H1 (cell line): ENCODE data around the gene STAT4. TPM values are rescaled to one million over a fixed set of nuclear protein-coding genes. Genes with fewer than 3 reads are reported as not detected.

ENCODE experiments used
- CTCF ChIA-PET: fragments of 300-600 bp; sonication (Branson Sonifier 250); formaldehyde crosslinking; loops from one replicate; lab custom pipeline; 2021; ENCODE audit not compliant: partially characterized antibody; lab: Charles Lee
- POLR2A ChIA-PET: fragments of 300-600 bp; sonication (Branson Sonifier 250); formaldehyde crosslinking; loops from one replicate; lab custom pipeline; 2021; ENCODE audit warnings: inconsistent platforms; ENCODE audit not compliant: partially characterized antibody; lab: Charles Lee
- DNase-seq, 2 experiments: peaks; one replicate each; pipeline versions ENCODE4 v3.0.0 to v3.0.0-alpha.2; 2010 to 2022; ENCODE audit warnings: low spot score in 2 of 2, low read depth in 1 of 2, mixed read lengths in 1 of 2
- FAIRE-seq: peaks from 2 replicates; lab custom pipeline; 2011; peaks lifted over from hg19 to GRCh38; lab: Jason Lieb, UNC
- H2AFZ ChIP-seq: 2 replicates; pipeline ENCODE4 v1.8.1; 2012; ENCODE audit warnings: low read length, inconsistent platforms
- H2AK5ac ChIP-seq: 2 replicates; pipeline ENCODE4 v1.6.1; 2013; ENCODE audit warnings: low read depth, low read length
- H2BK120ac ChIP-seq: replicated peaks from 2 replicates; pipeline ENCODE3; 2013; ENCODE audit warnings: low read depth, low read length, inconsistent platforms
- H2BK12ac ChIP-seq: 2 replicates; pipeline ENCODE4 v1.6.1; 2013; ENCODE audit warnings: low read depth, low read length
- H2BK15ac ChIP-seq: 2 replicates; pipeline ENCODE4 v1.6.1; 2013; ENCODE audit warnings: low read length
- H2BK20ac ChIP-seq: 2 replicates; pipeline ENCODE4 v1.6.1; 2013; ENCODE audit warnings: low read length
- H2BK5ac ChIP-seq: 2 replicates; pipeline ENCODE4 v1.6.1; 2013; ENCODE audit warnings: low read depth, low read length
- H3K14ac ChIP-seq: 2 replicates; pipeline ENCODE4 v1.6.1; 2013; ENCODE audit warnings: inconsistent platforms; ENCODE audit not compliant: insufficient read length
- H3K18ac ChIP-seq: 2 replicates; pipeline ENCODE4 v1.6.1; 2013; ENCODE audit warnings: low read length; ENCODE audit errors: extremely low read depth
- H3K23ac ChIP-seq: 2 replicates; pipeline ENCODE4 v1.6.1; 2013; ENCODE audit warnings: inconsistent platforms; ENCODE audit not compliant: insufficient read length
- H3K23me2 ChIP-seq: 2 replicates; pipeline ENCODE4 v1.6.1; 2013; ENCODE audit warnings: low read depth, low read length
- H3K27ac ChIP-seq: 2 replicates; pipeline ENCODE4 v1.6.1; 2011; ENCODE audit warnings: low read depth, low read length, inconsistent platforms
- H3K27me3 ChIP-seq, 4 experiments: replicated peaks in 1 of 4; 1 replicate in 1 of 4; 2 replicates in 3 of 4; pipeline versions ENCODE4 v1.6.1 to v1.8.1; 2011 to 2013; ENCODE audit warnings: low read length in 3 of 4, mild to moderate bottlenecking in 3 of 4, inconsistent platforms in 2 of 4, mixed read lengths in 2 of 4, moderate library complexity in 1 of 4; ENCODE audit not compliant: control insufficient read depth in 3 of 4, insufficient read depth in 3 of 4; ENCODE audit errors: extremely low read depth in 1 of 4
- H3K36me3 ChIP-seq, 4 experiments: 2 replicates each; pipeline versions ENCODE4 v1.6.1 to v1.8.1; 2011 to 2013; ENCODE audit warnings: mild to moderate bottlenecking in 4 of 4, low read length in 3 of 4, moderate library complexity in 2 of 4, control low read depth in 1 of 4, inconsistent platforms in 1 of 4; ENCODE audit not compliant: insufficient read depth in 4 of 4, control insufficient read depth in 2 of 4
- H3K4ac ChIP-seq: replicated peaks from 2 replicates; pipeline ENCODE3; 2013; ENCODE audit warnings: low read length, low read depth, mixed read lengths, inconsistent platforms; ENCODE audit not compliant: insufficient read length
- H3K4me1 ChIP-seq, 4 experiments: replicated peaks in 1 of 4; 1 replicate in 1 of 4; 2 replicates in 3 of 4; pipeline versions ENCODE4 v1.6.1 to v1.8.1; 2011 to 2013; ENCODE audit warnings: low read length in 3 of 4, inconsistent platforms in 2 of 4, mixed read lengths in 1 of 4; ENCODE audit not compliant: insufficient read depth in 4 of 4, control insufficient read depth in 3 of 4
- H3K4me2 ChIP-seq, 2 experiments: 2 replicates each; pipeline versions ENCODE4 v1.6.1 to v1.8.1; 2011 to 2013; ENCODE audit warnings: low read depth in 2 of 2, low read length in 2 of 2, control low read depth in 1 of 2, inconsistent platforms in 1 of 2, mild to moderate bottlenecking in 1 of 2; ENCODE audit not compliant: insufficient read depth in 1 of 2
- H3K4me3 ChIP-seq, 4 experiments: fragments of 200-600, 300-600 bp in 1 of 4; sonication (generic), shearing (Covaris generic), sonication (Bioruptor Twin) in 1 of 4; 2 replicates each; pipeline versions ENCODE4 v1.5.1 to v1.8.1; 2011 to 2016; ENCODE audit warnings: low read length in 4 of 4, low read depth in 3 of 4, control low read depth in 2 of 4, inconsistent platforms in 2 of 4, mild to moderate bottlenecking in 2 of 4, mixed read lengths in 1 of 4, moderate library complexity in 1 of 4; ENCODE audit not compliant: insufficient read depth in 2 of 4; ENCODE audit errors: extremely low read depth in 1 of 4
- H3K56ac ChIP-seq: replicated peaks from 2 replicates; pipeline ENCODE3; 2013; ENCODE audit warnings: low read depth, mild to moderate bottlenecking, mixed read lengths, low read length, inconsistent platforms; ENCODE audit not compliant: insufficient read length
- H3K79me1 ChIP-seq: 2 replicates; pipeline ENCODE4 v1.6.1; 2013; ENCODE audit warnings: low read depth, low read length, control low read depth
- H3K79me2 ChIP-seq, 2 experiments: 2 replicates each; pipeline versions ENCODE4 v1.6.1 to v1.8.1; 2012 to 2013; ENCODE audit warnings: low read length in 2 of 2, mild to moderate bottlenecking in 2 of 2, inconsistent platforms in 1 of 2; ENCODE audit not compliant: insufficient read depth in 2 of 2, control insufficient read depth in 1 of 2
- H3K9ac ChIP-seq, 4 experiments: replicated peaks in 1 of 4; 1 replicate in 1 of 4; 2 replicates in 3 of 4; pipeline versions ENCODE4 v1.6.1 to v1.8.1; 2011 to 2013; ENCODE audit warnings: low read depth in 3 of 4, low read length in 3 of 4, control low read depth in 2 of 4, mild to moderate bottlenecking in 2 of 4, moderate library complexity in 2 of 4, inconsistent platforms in 1 of 4; ENCODE audit errors: extremely low read depth in 1 of 4
- H3K9me3 ChIP-seq, 2 experiments: 2 replicates each; pipeline versions ENCODE4 v1.6.1 to v1.8.1; 2012 to 2013; ENCODE audit warnings: mild to moderate bottlenecking in 2 of 2, moderate library complexity in 2 of 2, control low read depth in 1 of 2, inconsistent platforms in 1 of 2, low read depth in 1 of 2, low read length in 1 of 2, mixed read lengths in 1 of 2; ENCODE audit not compliant: insufficient read depth in 2 of 2
- H4K20me1 ChIP-seq, 2 experiments: replicated peaks in 1 of 2; 2 replicates each; pipeline versions ENCODE3 to v1.8.1; 2011 to 2013; ENCODE audit warnings: inconsistent platforms in 2 of 2, low read length in 2 of 2, mild to moderate bottlenecking in 1 of 2; ENCODE audit not compliant: insufficient read depth in 2 of 2, control insufficient read depth in 1 of 2
- H4K5ac ChIP-seq: 2 replicates; pipeline ENCODE4 v1.6.1; 2013; ENCODE audit warnings: low read length, low read depth, mixed read lengths, inconsistent platforms; ENCODE audit not compliant: insufficient read length
- H4K8ac ChIP-seq: 2 replicates; pipeline ENCODE4 v1.8.0; 2013; ENCODE audit warnings: mild to moderate bottlenecking, moderate library complexity, low read length, inconsistent platforms; ENCODE audit not compliant: insufficient read depth; ENCODE audit errors: extremely low read depth
- H4K91ac ChIP-seq: replicated peaks from 2 replicates; pipeline ENCODE3; 2013; ENCODE audit warnings: low read length, mixed read lengths, inconsistent platforms; ENCODE audit not compliant: insufficient read length
- BRCA1 ChIP-seq: IDR thresholded peaks from 2 replicates; pipeline ENCODE4 v1.6.1; 2012; ENCODE audit warnings: low read depth, low read length, improper control_type of control experiment
- CTBP2 ChIP-seq: IDR thresholded peaks from 2 replicates; pipeline ENCODE4 v1.7.0; 2011; ENCODE audit warnings: borderline replicate concordance, mild to moderate bottlenecking, moderate library complexity, mixed read lengths, low read length; ENCODE audit not compliant: insufficient read depth, insufficient read length
- EGR1 ChIP-seq: IDR thresholded peaks from 2 replicates; pipeline ENCODE4 v1.6.1; 2011; ENCODE audit warnings: low read depth, low read length, borderline replicate concordance
- GTF2F1 ChIP-seq: IDR thresholded peaks from 2 replicates; pipeline ENCODE4 v1.6.1; 2012; ENCODE audit warnings: low read depth, low read length, improper control_type of control experiment, borderline replicate concordance
- HDAC2 ChIP-seq, 2 experiments: fragments of 300-600 bp in 1 of 2; sonication (generic) in 1 of 2; IDR thresholded peaks; 2 replicates each; pipeline ENCODE4 v1.6.1; 2011 to 2012; ENCODE audit warnings: low read depth in 2 of 2, low read length in 2 of 2, mild to moderate bottlenecking in 2 of 2, moderate library complexity in 2 of 2, borderline replicate concordance in 1 of 2, inconsistent platforms in 1 of 2
- JUN ChIP-seq: IDR thresholded peaks from 2 replicates; pipeline ENCODE4 v1.6.1; 2011; ENCODE audit warnings: low read depth, mild to moderate bottlenecking, improper control_type of control experiment, low read length
- MAFK ChIP-seq: IDR thresholded peaks from 2 replicates; pipeline ENCODE4 v1.6.1; 2012; ENCODE audit warnings: low read depth, mild to moderate bottlenecking, improper control_type of control experiment, low read length
- NANOG ChIP-seq: IDR thresholded peaks from 2 replicates; pipeline ENCODE4 v1.6.1; 2011; ENCODE audit warnings: low read length, low read depth, mild to moderate bottlenecking, inconsistent platforms; ENCODE audit not compliant: insufficient read depth, poor library complexity, severe bottlenecking
- POLR2A ChIP-seq, 2 experiments: IDR thresholded peaks; 1 replicate in 1 of 2; 2 replicates in 1 of 2; pipeline ENCODE4 v1.6.1; 2011; ENCODE audit warnings: low read depth in 2 of 2, low read length in 2 of 2, mild to moderate bottlenecking in 2 of 2; ENCODE audit errors: control extremely low read depth in 1 of 2
- POLR2AphosphoS5 ChIP-seq: IDR thresholded peaks from 2 replicates; pipeline ENCODE4 v1.6.1; 2011; ENCODE audit warnings: low read depth, low read length
- RAD21 ChIP-seq, 2 experiments: IDR thresholded peaks in 1 of 2; conservative IDR thresholded peaks in 1 of 2; 2 replicates each; pipeline ENCODE4 v1.6.1; 2011; ENCODE audit warnings: low read depth in 2 of 2, low read length in 2 of 2, improper control_type of control experiment in 1 of 2, inconsistent platforms in 1 of 2, mild to moderate bottlenecking in 1 of 2, moderate library complexity in 1 of 2
- SIN3A ChIP-seq, 2 experiments: IDR thresholded peaks in 1 of 2; conservative IDR thresholded peaks in 1 of 2; 2 replicates each; pipeline ENCODE4 v1.6.1; 2011 to 2012; ENCODE audit warnings: low read length in 2 of 2, improper control_type of control experiment in 1 of 2, low read depth in 1 of 2, mild to moderate bottlenecking in 1 of 2
- SIRT6 ChIP-seq: IDR thresholded peaks from one replicate; pipeline ENCODE4 v1.7.1; 2012; ENCODE audit warnings: low read length, inconsistent platforms
- SP2 ChIP-seq: IDR thresholded peaks from 2 replicates; pipeline ENCODE4 v1.6.1; 2012; ENCODE audit warnings: mild to moderate bottlenecking, low read length, inconsistent platforms
- TBP ChIP-seq: IDR thresholded peaks from 2 replicates; pipeline ENCODE4 v1.6.1; 2011; ENCODE audit warnings: low read depth, low read length, improper control_type of control experiment
- WGBS, 2 experiments: shearing (Covaris generic) in 1 of 2; methylation state at CpG; one replicate each; pipeline versions ENCODE4 v1.1.6 to v1.1.7; 2013 to 2015; ENCODE audit warnings: low lambda C conversion rate in 2 of 2, mixed read lengths in 2 of 2, inconsistent platforms in 1 of 2, low coverage in 1 of 2, missing lambda C conversion rate in 1 of 2; ENCODE audit not compliant: insufficient replicate concordance in 2 of 2, insufficient coverage in 1 of 2, insufficient read length in 1 of 2; ENCODE audit errors: extremely low coverage in 1 of 2, missing lambda C conversion rate in 1 of 2; 5-methylcytosine and 5-hydroxymethylcytosine counted together
- polyA plus RNA-seq, 7 experiments: library from polyadenylated mRNA; depleted of rRNA in 3 of 7; stranded (reverse) in 5 of 7; unstranded in 2 of 7; fragments of >200 nt in 5 of 7; fragments of 200-250 nt in 2 of 7; gene quantifications; 1 replicate in 5 of 7; 2 replicates in 1 of 7; 4 replicates in 1 of 7; pipeline versions ENCODE4 v1.2.1 to v1.2.3, GENCODE V29; 2011 to 2013; ENCODE audit warnings: missing spikeins in 2 of 7, mixed read lengths in 2 of 7
- total RNA-seq: library from RNA; stranded (reverse); fragmentation: NEBNext Ultra II Directional; extraction: Animal tissue kit (Norgen Biotek cat#: 25700); gene quantifications from 2 replicates; pipeline ENCODE4 v1.2.1, GENCODE V29; 2021

The STAT4 gene
- total and polyA plus RNA-seq, 2 of the 8 experiments (the other 6 are each of a cell fraction or from before 2014, with no cell fraction given) = 0.36 to 0.63 TPM

DNA sequence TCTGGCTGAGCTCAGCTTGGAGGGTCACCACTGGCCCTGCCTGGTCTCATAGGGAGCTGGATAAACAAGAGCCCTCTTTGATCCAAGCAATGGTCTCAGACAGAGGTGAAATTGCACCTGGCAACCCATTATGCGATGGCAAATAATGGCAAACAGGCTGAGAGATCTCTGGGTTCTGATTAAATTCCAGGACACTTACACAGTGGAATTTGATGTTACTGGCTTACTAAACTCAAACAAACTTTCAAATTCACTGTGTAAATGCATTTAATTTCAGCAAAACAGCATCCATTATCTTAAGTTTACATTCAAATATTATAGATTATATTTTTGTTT, 19.5 kb upstream of the STAT4 start:
- Histone ChIP-seq H2BK20ac (no peak overlapping the region), H3K23ac (no peak overlapping the region), H3K27me3 (no peaks in the 10 kb centered on the region), H2BK5ac (no peak overlapping the region), H3K23me2 (no peaks in the 10 kb centered on the region), H2BK120ac (no peak overlapping the region), H2AK5ac (no peak overlapping the region), H3K79me2 (no peaks in the 10 kb centered on the region), H3K4ac (no peak overlapping the region), H3K4me1 (peaks cover 0 to 3% (median 0%) of the 10 kb centered on the region in 4 experiments; a peak in 1 of 7 replicates), H3K36me3 (no peaks in the 10 kb centered on the region), H3K56ac (no peak overlapping the region), H3K14ac (no peak overlapping the region), H4K20me1 (no peaks in the 10 kb centered on the region), H4K5ac (no peak overlapping the region), H2BK15ac (no peak overlapping the region), H3K9me3 (no peaks in the 10 kb centered on the region), H3K9ac (no peak overlapping the region), H2BK12ac (no peak overlapping the region), H4K91ac (no peak overlapping the region), H3K4me2 (no peak overlapping the region), H3K4me3 (no peak overlapping the region), H4K8ac (no peak overlapping the region), H3K18ac (no peak overlapping the region), H2AFZ (no peak overlapping the region), H3K27ac (no peak overlapping the region), H3K79me1 (no peaks in the 10 kb centered on the region)
- WGBS, 2 experiments = 88% methylated on average over 1 of the region's 1 CpG; no CpG with 5 or more reads in 1 of the 2 experiments
- DNase-seq (no peak), FAIRE-seq (no peak)
- ChIA-PET POLR2A (no interaction called here), CTCF (interaction anchor here (1.0 to 3.5 kb wide), 4 partner anchors 11 to 388 kb away, joined by 3 to 14 read pairs (median 4); no protein-coding TSS in a partner anchor)
- TF ChIP-seq BRCA1 (no peak), POLR2AphosphoS5 (no peak), GTF2F1 (no peak), SIRT6 (no peak), POLR2A (IDR thresholded peaks at IDR 0.05; ENCODE audit: control extremely low read depth in 1 of 2, low read depth in 2 of 2, low read length in 2 of 2) (no peak), MAFK (no peak), NANOG (no peak), RAD21 (IDR thresholded peaks at IDR 0.05 in 1 of 2, conservative IDR thresholded peaks at IDR 0.05 in 1 of 2; ENCODE audit: low read depth in 2 of 2, low read length in 2 of 2) (no peak), SP2 (no peak), JUN (no peak), HDAC2 (IDR thresholded peaks at IDR 0.05; ENCODE audit: borderline replicate concordance in 1 of 2, low read depth in 2 of 2, low read length in 2 of 2) (no peak), EGR1 (no peak), TBP (no peak), CTBP2 (no peak), SIN3A (conservative IDR thresholded peaks at IDR 0.05 in 1 of 2, IDR thresholded peaks at IDR 0.05 in 1 of 2; ENCODE audit: low read depth in 1 of 2, low read length in 2 of 2) (no peak)
